Stimulated activated naive CD8-positive, alpha-beta T cell treated with anti-CD3 and anti-CD28 coated beads, Interleukin-15, amount 100 ng/mL, for 72 hours (primary cell): ENCODE results near the gene HELZ2.

ENCODE experiments used
- ATAC-seq: fragments of 150-1000 bp; cut with Tn5 transposase; 2 replicates; pipeline ENCODE4 v1.10.0; 2021; ENCODE audit warnings: mild to moderate bottlenecking, moderate library complexity
- DNase-seq, 2 donors: peaks; one replicate each; pipeline ENCODE4 v3.0.0; 2021 to 2022
- H3K27ac Mint-ChIP-seq, 2 donors: one replicate each; pipeline ENCODE4 v1.8.0; 2022; ENCODE audit warnings: mild to moderate bottlenecking in 2 of 2, mixed read lengths in 2 of 2, moderate library complexity in 2 of 2
- H3K27me3 Mint-ChIP-seq: one replicate; pipeline ENCODE4 v1.8.0; 2022; ENCODE audit warnings: mixed read lengths
- H3K4me1 Mint-ChIP-seq: one replicate; pipeline ENCODE4 v1.8.0; 2022; ENCODE audit warnings: mild to moderate bottlenecking, mixed read lengths
- H3K4me3 Mint-ChIP-seq, 2 donors: one replicate each; pipeline ENCODE4 v1.8.0; 2022; ENCODE audit warnings: mild to moderate bottlenecking in 2 of 2, mixed read lengths in 2 of 2, moderate library complexity in 1 of 2
- H3K9me3 Mint-ChIP-seq, 2 donors: one replicate each; pipeline ENCODE4 v1.8.0; 2022; ENCODE audit warnings: mixed read lengths in 2 of 2

Gene HELZ2

DNA sequence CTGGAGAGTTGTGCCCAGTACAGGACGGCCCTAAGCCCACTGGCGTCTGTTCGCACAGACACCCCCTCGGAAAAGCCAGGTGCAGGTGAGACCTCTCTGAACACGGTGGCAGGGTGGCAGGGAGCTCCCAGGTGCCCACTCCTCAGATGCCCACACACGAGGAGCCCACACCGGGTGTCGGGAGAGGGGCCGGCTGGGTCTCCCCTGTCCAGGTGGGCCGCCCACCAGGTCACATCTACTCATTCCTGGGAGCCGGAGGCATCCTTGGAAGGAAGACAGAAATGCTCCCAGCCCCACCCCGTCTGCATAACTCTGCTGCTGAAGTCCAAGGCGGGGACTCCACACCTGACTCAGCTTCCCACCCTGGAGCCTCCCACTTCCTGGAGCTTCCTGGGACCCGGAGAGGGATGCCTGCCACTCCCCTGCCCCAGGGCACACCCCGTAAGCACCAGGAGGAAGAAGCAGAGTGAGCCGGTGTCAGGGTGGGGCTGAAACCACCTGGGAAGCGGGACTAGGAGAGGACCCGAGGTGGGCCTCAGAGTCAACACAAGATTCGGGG, 29.0 kb downstream of the HELZ2 start:
- DNase-seq (no peak), ATAC-seq (no peak)
- H3K4me3 Mint-ChIP-seq, result no peak overlapping the region
- no peaks in the 10 kb centered on the region for H3K9me3 Mint-ChIP-seq
- H3K27me3 Mint-ChIP-seq, result peaks cover 26% of the 10 kb centered on the region
- H3K27ac Mint-ChIP-seq, result no peak overlapping the region
- H3K4me1 Mint-ChIP-seq, result peaks cover 21% of the 10 kb centered on the region

DNA sequence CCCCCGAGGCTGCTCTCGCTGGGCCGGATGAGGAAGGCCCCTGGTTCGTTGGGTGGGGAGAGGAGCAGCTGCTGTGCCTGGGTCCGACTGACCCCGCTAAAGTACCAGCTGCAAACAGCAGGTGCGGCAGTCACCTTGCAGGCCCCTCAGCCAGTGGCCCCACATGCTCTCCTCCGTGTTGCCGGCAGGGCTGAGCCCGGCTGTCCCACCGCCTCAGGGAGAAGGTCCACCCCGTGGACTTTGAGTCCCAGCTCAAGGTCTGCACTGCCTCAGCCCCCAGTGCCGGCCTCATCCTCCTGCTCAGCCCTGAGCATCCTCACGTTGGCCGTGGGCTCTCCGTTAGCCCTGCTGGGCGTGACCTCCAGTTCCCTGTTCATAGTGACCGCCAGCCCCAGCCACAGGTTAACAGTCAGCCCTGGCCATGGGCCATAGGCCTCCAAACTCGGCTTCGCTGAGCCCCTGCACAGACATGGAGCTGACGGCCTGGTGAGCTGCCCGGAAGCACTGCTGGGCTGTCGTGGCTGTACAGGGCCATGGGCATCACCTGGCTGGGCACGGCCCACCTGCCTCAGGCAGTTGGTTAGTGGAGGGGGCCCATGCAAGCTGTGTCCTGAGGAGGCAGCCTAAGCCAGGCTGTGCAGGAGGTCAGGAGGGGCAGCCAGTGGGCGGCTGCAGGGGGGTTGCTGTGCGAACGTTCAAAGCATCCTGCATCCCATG, 29.6 kb downstream of the HELZ2 start:
- peaks cover 19% of the 10 kb centered on the region for H3K27me3 Mint-ChIP-seq
- no peak overlapping the region for H3K27ac Mint-ChIP-seq
- no peak overlapping the region for H3K4me3 Mint-ChIP-seq
- peaks cover 15% of the 10 kb centered on the region for H3K4me1 Mint-ChIP-seq
- ATAC-seq (no peak), DNase-seq (no peak)
- H3K9me3 Mint-ChIP-seq, result no peaks in the 10 kb centered on the region

DNA sequence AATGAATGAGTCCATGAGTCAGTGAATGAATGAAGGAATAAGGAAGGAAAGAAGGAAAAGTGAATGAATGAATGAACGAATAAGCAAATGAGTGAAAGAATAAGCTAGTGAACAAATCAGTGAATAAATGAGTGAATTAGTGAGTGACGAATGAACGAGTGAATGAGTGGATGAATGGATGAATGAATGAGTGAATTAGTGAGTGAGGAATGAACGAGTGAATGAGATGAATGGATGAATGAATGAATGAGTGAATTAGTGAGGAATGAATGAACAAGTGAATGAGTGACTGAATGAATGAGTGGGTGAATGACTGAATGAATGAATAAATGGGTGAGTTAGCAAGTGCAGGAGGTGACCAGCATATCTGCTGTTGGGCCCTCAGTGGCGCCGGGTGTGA, 30.3 kb downstream of the HELZ2 start:
- Mint-ChIP-seq H3K27me3 (peaks cover 13% of the 10 kb centered on the region), H3K9me3 (no peaks in the 10 kb centered on the region), H3K27ac (no peak overlapping the region), H3K4me3 (no peak overlapping the region), H3K4me1 (peaks cover 18% of the 10 kb centered on the region)
- ATAC-seq (no peak), DNase-seq (no peak)

DNA sequence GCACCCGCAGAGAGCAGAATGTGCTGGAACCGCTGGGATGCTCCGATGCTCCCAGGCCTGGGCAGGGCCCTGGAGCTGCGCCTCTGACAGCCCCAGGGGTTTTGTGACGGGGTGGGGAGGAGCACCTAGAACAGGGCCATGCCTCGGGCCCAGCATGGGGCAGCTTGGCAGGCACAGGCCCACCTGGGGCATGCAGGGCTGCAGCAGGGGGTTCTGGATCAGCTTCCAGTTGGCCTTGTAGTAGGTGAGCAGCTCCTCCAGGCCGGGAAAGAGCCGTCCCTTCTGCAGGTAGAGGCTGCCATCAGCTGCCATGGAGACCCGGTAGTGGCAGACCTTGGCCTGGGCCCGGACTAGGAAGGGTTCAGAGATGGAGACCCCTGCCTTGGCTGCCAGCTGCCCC, 30.9 kb downstream of the HELZ2 start:
- no peak for ATAC-seq
- Mint-ChIP-seq H3K27me3 (peaks cover 8% of the 10 kb centered on the region), H3K9me3 (no peaks in the 10 kb centered on the region), H3K4me1 (peaks cover 24% of the 10 kb centered on the region), H3K4me3 (no peak overlapping the region), H3K27ac (no peak overlapping the region)
- DNase-seq, result no peak

DNA sequence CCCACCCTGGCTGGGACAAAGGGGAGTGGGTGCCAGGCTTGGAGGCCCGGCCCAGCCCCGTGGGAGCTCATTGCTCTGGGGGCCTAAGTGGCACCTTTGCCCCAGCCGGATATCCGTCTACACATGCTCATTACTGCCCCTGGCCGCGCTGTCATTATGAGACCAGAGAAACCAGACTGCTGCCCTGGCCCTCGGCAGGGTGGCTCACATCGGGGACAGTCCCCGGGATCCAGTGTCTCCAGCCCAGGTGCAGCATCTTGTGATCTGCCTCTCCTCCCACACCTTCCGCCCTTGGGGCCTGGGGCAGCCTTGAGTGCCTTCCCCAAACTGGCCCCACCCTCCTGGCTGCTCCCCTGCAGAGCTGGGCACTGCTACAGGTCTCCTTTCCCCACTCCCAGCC, 31.3 kb downstream of the HELZ2 start:
- Mint-ChIP-seq H3K27me3 (peaks cover 8% of the 10 kb centered on the region), H3K4me1 (peaks cover 28% of the 10 kb centered on the region), H3K9me3 (no peaks in the 10 kb centered on the region), H3K27ac (no peak overlapping the region), H3K4me3 (no peak overlapping the region)
- DNase-seq (no peak), ATAC-seq (no peak)

DNA sequence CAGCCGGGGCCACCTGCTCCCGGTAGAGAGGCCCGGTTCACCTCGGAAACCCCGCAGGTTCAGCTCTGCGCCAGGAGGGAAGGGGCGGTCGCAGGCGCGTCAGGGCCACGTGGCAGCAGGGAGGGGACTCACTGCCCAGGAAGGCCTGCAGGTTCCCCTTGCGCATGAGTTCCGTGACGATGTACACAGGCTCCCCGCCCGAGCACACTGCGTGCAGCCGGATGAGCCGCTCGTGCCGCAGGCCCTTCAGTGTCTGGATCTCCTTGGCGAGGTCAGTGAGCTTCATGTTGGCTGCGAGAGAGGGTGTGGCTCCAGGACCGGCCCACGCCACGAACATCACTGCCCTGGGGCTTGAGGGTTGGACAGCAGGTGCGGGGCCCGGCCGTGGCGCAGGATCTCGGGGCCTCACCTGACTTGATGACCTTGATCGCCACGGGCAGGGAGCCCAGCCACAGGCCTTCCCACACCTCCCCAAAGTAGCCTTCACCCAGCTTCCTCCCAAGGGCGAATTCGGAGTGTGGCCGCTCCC, 31.9 kb downstream of the HELZ2 start:
- Mint-ChIP-seq H3K4me3 (no peak overlapping the region), H3K27ac (peak overlapping the region in 1 of 2 donors; percentile 30), H3K27me3 (peaks cover 6% of the 10 kb centered on the region), H3K9me3 (no peaks in the 10 kb centered on the region), H3K4me1 (peaks cover 34% of the 10 kb centered on the region)
- ATAC-seq (no peak), DNase-seq (no peak)

DNA sequence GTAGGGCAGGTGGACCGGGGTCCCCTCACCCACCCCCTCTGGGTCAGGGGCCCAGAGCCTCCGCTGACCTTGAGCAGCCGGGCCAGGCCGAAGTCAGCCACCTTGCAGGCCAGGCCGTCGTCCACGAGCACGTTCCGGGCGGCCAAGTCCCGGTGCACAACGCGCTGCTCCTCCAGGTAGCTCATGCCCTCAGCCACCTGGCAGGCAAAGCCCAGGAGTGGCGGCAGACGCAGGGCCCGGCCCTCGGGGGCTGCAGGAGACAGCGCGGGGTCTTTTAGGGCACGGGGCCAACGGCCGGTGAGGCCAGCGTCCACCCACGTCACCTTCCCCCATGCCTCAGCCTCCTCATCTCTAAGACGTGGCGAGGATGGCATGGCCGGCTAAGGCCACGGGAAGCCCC, 32.7 kb downstream of the HELZ2 start:
- H3K4me1 Mint-ChIP-seq, result peaks cover 36% of the 10 kb centered on the region
- H3K27ac Mint-ChIP-seq, result no peak overlapping the region
- no peak for ATAC-seq
- H3K4me3 Mint-ChIP-seq, result no peak overlapping the region
- H3K9me3 Mint-ChIP-seq, result no peaks in the 10 kb centered on the region
- no peaks in the 10 kb centered on the region for H3K27me3 Mint-ChIP-seq
- no peak for DNase-seq

DNA sequence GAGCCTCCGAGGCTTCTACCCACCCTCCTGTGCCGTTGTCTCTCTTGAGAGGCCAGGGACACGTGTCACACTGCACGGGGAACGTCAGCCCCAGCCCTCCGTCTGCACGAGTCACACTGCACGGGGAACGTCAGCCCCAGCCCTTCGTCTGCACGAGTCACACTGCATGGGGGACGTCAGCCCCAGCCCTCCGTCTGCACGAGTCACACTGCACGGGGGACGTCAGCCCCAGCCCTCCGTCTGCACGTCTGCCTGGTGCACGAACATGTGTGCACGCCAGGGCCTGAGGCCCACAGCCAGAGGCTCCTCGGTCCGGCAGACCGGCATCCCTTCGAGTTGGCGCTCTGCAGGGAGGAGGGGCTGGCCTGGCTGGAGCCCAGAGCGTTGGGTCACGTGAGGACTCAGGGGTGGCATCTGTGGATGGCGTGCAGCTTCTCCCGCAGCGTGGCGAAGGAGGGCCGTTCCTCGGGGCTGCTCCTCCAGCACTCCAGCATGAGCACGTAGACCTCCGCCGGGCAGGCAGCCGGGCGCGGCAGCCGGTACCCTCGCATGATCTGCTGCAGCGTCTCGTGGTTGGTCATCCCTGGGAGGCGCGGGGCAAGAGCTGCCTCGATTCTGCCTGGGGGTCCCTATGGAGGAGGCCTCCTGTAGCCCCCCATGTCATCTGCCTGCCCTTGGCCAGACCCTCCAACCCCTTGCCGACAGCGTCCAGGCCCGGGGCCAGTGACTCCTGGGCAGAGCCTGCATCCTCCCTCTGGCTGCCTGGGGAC, 33.4 kb downstream of the HELZ2 start:
- no peak overlapping the region for H3K27ac Mint-ChIP-seq
- no peaks in the 10 kb centered on the region for H3K9me3 Mint-ChIP-seq
- no peaks in the 10 kb centered on the region for H3K27me3 Mint-ChIP-seq
- ATAC-seq (no peak), DNase-seq (no peak)
- peaks cover 39% of the 10 kb centered on the region for H3K4me1 Mint-ChIP-seq
- H3K4me3 Mint-ChIP-seq, result no peak overlapping the region

DNA sequence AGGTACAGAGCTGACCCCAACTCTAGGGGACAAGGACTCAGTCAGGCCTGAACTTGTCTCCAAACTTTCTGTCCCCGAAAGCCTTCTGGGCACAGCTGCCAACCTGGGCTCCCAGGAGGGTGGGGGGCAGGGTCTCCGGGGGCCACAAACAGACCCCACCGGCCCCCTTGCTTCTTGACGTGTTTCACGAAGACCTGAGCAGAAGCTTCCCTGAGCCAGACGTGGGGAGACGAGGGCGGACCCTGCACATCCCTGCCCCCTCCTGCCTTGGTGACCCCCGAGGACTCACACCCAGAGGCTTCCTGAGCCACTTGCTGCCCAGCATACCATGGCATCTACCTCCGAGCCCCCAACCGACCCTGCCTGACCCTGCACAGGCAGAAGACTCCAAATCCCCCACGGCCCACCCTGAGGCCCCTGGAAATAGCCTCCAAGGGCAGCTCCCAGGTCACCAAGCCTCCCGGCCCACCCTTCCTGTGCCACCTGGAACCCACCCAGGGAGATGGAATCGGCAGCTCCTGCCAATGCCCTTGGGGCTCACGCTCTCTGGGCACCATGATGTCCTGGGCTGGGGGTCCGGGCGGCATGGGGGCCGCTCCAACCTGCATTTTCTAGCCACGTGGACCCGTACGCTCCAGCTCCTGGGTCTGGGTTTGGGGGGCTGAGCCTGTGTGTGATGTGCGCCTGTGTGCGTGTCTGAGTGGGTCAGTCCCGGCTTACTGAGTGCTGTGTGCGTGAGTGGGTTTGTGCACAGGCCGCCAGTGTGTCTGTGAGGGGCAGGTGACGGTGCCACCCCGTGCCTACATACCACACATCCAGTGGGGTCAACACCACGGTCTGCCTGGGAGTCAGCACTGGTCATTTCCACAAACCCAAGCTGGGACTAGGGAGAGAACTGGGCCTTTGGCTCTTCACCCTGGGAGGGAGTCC, 34.3 kb downstream of the HELZ2 start:
- peaks cover 34% of the 10 kb centered on the region for H3K4me1 Mint-ChIP-seq
- H3K27me3 Mint-ChIP-seq, result no peaks in the 10 kb centered on the region
- no peaks in the 10 kb centered on the region for H3K9me3 Mint-ChIP-seq
- no peak for DNase-seq
- no peak for ATAC-seq
- H3K27ac Mint-ChIP-seq, result peak overlapping the region in 1 of 2 donors; percentile 74
- H3K4me3 Mint-ChIP-seq, result peak overlapping the region in 1 of 2 donors; percentile 50

DNA sequence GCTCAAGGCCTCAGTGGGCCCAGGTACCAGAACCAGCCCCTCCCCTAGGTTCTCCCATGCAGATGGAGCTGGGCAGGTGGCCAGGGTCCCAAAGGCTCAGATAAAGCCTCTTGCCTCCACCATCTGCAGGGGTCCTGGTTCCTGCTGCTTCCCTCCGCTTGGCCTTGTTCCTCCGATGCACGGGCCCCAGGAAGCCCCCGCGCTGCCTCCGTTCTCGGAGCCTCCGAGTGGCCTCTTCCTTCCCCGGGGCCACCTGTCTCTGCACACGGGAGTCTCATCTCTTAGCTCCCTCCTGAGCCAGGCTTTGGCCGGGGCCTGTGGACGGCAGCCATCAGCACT, 35.0 kb downstream of the HELZ2 start:
- Mint-ChIP-seq H3K4me1 (peaks cover 34% of the 10 kb centered on the region), H3K27ac (peak overlapping the region in 1 of 2 donors; percentile 74), H3K9me3 (no peaks in the 10 kb centered on the region), H3K4me3 (peak overlapping the region; percentile 4 to 50), H3K27me3 (no peaks in the 10 kb centered on the region)
- DNase-seq, result no peak
- no peak for ATAC-seq

DNA sequence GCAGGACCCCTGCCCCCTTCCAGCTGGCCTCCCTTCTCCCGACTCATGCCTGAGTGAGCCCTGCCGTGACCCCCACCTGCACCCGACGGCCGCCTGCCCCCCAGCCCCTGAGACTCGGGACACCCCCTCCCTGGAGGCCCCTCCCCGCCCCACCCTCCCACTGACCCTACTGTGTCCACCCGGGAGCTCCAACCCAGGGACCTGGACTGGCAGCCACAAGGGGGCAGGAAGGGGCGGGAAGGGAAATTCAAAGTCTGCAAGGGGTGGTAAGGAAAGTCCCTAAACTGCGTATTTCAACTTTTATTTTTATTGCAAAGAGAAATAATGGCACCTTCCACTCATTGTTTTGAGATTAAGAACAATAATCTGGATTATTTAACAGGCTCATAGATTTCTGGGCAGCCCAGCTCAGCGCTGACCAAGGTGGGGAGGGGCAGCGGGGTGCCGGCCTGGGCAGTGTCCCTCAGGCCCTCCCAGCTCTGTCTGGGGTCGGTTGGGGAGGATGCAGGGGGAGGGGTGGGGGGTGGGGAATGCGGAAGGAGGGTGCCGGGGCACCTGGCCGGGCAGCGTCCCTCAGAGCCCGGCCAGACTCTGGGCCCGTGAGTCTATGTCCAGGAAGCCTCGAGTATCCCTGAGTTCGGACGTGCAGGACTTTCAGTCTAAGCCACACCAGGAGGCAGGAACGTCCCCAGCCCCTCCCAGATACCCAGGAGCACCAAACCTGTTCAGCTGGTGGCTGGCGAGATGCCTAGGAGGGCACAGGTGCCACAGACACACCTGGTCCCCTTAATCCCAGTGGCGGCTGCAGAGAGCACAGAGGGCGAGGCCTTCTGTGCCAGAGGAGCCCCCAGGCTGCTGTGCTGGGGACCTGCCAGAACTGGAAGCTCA, 35.6 kb downstream of the HELZ2 start:
- Mint-ChIP-seq H3K9me3 (no peaks in the 10 kb centered on the region), H3K27me3 (no peaks in the 10 kb centered on the region), H3K27ac (peak overlapping the region; percentile 42 to 90), H3K4me3 (peak overlapping the region; percentile 73 to 78), H3K4me1 (peaks cover 34% of the 10 kb centered on the region)
- peak; percentile 3 for ATAC-seq
- DNase-seq, result no peak

DNA sequence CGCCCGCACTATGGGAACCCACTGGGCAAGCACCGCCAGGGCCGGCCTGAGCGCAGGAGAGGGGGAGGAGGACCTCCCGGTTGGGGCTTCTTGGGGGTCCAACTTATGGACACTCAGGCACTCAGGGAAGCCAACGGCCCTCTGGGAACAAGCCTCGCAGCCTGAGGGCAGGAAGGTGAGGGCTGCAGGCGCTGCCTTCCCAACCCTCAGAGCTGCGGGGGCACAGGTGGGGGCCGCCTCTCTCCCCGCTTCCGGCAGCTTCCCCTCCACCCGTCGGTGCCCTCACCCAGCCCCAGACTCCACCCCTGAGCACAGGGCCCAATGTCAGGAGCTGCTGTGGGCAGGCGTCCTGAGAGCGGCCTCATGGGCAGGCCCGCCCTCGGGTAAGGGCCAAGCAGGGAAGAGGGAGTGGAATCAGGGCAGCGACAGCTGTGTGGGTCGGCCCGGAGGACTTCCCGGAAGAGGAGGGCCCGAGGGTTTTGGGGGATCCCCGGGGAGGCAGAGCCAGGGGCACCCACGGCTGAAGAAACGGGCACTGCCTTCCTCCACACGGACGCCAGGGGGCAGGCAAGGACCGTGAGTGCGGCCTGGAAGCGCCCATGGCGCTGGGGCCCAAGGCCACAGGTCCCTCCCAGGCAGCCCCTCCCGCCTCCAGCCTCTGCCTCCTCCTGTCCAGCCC, 36.4 kb downstream of the HELZ2 start:
- H3K27ac Mint-ChIP-seq, result peak overlapping the region; percentile 67 to 90
- peaks cover 34% of the 10 kb centered on the region for H3K4me1 Mint-ChIP-seq
- DNase-seq (peak; percentile 98 to 99), ATAC-seq (peak; percentile 96)
- H3K4me3 Mint-ChIP-seq, result peak overlapping the region; percentile 73 to 78
- H3K9me3 Mint-ChIP-seq, result no peaks in the 10 kb centered on the region
- no peaks in the 10 kb centered on the region for H3K27me3 Mint-ChIP-seq

DNA sequence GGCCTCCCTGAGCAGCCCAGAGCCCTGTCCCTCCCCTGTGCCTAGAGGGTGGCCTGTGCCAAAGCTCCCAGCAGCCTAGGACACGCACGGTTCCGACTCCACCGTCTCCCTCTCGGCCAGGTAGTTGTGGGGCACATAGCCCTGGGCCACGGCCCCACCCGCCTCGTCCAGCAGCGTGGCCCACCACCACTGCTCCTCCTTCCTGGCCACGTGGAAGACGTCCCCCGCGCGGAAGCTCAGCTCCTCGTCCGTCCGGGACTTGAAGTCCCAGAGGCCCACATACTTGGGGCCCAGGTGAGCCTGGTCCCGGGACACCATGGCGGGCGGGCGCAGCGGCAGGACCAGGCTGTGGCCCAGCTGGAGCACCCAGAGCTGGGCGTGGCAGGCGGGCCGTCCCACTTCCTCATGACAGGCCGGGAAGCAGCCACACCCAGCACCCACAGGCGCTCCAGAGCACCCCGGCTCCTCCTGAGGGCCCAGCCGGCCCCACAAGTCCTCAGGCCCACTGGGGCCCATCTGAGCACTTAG, 37.0 kb downstream of the HELZ2 start, which contains the start of gene PTK6:
TSS of gene PTK6 (minus strand) at position 380 of the 528 bp plus-strand sequence. CDS start at position 318, 62 bp downstream.
- Mint-ChIP-seq H3K4me3 (peak within 1 kb of the TSS; percentile 73 to 78), H3K27ac (peak within 1 kb of the TSS; percentile 67 to 90), H3K4me1 (peaks cover 34% of the 10 kb centered on the region), H3K9me3 (no peaks in the 10 kb centered on the region), H3K27me3 (no peaks in the 10 kb centered on the region)
- ATAC-seq (no peak), DNase-seq (no peak)
